ENCODE results near the gene ITGB7. TPM values are rescaled to one million over a fixed set of nuclear protein-coding genes. Genes with fewer than 3 reads are reported as not detected.

Gene ITGB7
- total and polyA plus RNA-seq, 9 of the 15 experiments (the other 6 are each of a cell fraction or from before 2014, with no cell fraction given) = 0.06 to 2.0 (median 0.67) TPM

DNA sequence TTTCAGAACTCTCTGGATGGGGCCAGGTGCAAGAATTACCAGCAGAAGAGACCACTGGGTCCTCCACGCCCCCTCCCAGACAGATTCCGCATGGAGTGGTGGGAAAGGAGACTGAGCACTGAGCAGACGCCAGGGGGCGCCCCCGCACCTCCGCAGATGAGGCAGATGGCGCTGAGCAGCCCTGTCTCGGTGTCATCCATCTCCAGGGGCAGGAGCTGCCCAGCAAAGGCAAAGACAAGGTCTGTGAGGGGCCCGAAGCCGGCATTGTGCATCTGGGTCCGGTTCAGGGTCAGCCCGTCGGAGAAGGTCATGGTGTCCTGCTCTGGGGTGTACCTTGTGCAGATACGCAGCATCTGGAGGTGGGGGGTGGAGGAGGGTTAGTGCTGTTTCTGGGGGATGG is 6.3 kb upstream of the ITGB7 start (continued):
- TF ChIP-seq BACH1 (tag; IDR thresholded peaks at IDR 0.05) (no peak), BCL6 (CRISPR knock-in tag; IDR thresholded peaks at IDR 0.05) (no peak), IFI16 (CRISPR knock-in tag; IDR thresholded peaks at IDR 0.05) (no peak), POLR3A (IDR thresholded peaks at IDR 0.05; ENCODE audit: borderline replicate concordance, extremely low read depth, insufficient read depth, insufficient read length) (no peak), ZBTB7A (IDR thresholded peaks at IDR 0.05; ENCODE audit: borderline replicate concordance, control insufficient read depth, low read depth, low read length) (peak; percentile 86; the same call in 1 of the 2 replicates), MECOM (CRISPR knock-in tag; IDR thresholded peaks at IDR 0.05) (0 out of 2 replicates have a peak, but pooled peaks have one; percentile 29), SAP30 (IDR thresholded peaks at IDR 0.05; ENCODE audit: borderline replicate concordance, insufficient read depth, low read depth, low read length, poor library complexity, severe bottlenecking) (no peak), ZNF133 (CRISPR knock-in tag; IDR thresholded peaks at IDR 0.05) (no peak), PTTG1 (tag; IDR thresholded peaks at IDR 0.05; ENCODE audit: low read depth) (no peak), ZC3H11A (IDR thresholded peaks at IDR 0.05; ENCODE audit: low read depth, low read length) (no peak), ZNF695 (CRISPR knock-in tag; IDR thresholded peaks at IDR 0.05) (no peak), ZNF184 (CRISPR knock-in tag; IDR thresholded peaks at IDR 0.05) (no peak), NFYB (IDR thresholded peaks at IDR 0.05; ENCODE audit: extremely low read depth, insufficient read length) (no peak), MCM3 (IDR thresholded peaks at IDR 0.05) (no peak), CXXC5 (CRISPR knock-in tag; IDR thresholded peaks at IDR 0.05) (peak; percentile 41; the same call in 1 of the 2 replicates), DMBX1 (CRISPR knock-in tag; IDR thresholded peaks at IDR 0.05; ENCODE audit: borderline replicate concordance) (no peak), FIP1L1 (IDR thresholded peaks at IDR 0.05; ENCODE audit: low read depth, low read length, poor library complexity, severe bottlenecking) (no peak), CAMTA2 (CRISPR knock-in tag; conservative IDR thresholded peaks at IDR 0.05) (no peak), ZNF644 (tag; IDR thresholded peaks at IDR 0.05; ENCODE audit: low read depth) (no peak)
- TF ChIP-seq, protein P1, sequence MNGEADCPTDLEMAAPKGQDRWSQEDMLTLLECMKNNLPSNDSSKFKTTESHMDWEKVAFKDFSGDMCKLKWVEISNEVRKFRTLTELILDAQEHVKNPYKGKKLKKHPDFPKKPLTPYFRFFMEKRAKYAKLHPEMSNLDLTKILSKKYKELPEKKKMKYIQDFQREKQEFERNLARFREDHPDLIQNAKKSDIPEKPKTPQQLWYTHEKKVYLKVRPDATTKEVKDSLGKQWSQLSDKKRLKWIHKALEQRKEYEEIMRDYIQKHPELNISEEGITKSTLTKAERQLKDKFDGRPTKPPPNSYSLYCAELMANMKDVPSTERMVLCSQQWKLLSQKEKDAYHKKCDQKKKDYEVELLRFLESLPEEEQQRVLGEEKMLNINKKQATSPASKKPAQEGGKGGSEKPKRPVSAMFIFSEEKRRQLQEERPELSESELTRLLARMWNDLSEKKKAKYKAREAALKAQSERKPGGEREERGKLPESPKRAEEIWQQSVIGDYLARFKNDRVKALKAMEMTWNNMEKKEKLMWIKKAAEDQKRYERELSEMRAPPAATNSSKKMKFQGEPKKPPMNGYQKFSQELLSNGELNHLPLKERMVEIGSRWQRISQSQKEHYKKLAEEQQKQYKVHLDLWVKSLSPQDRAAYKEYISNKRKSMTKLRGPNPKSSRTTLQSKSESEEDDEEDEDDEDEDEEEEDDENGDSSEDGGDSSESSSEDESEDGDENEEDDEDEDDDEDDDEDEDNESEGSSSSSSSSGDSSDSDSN (IDR thresholded peaks at IDR 0.05; ENCODE audit: borderline replicate concordance in 1 of 2, low read depth in 2 of 2, low read length in 2 of 2) = no peak
- TF ChIP-seq, protein P2, sequence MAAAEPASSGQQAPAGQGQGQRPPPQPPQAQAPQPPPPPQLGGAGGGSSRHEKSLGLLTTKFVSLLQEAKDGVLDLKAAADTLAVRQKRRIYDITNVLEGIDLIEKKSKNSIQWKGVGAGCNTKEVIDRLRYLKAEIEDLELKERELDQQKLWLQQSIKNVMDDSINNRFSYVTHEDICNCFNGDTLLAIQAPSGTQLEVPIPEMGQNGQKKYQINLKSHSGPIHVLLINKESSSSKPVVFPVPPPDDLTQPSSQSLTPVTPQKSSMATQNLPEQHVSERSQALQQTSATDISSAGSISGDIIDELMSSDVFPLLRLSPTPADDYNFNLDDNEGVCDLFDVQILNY (CRISPR knock-in tag; IDR thresholded peaks at IDR 0.05) = no peak
- TF ChIP-seq, protein P3, sequence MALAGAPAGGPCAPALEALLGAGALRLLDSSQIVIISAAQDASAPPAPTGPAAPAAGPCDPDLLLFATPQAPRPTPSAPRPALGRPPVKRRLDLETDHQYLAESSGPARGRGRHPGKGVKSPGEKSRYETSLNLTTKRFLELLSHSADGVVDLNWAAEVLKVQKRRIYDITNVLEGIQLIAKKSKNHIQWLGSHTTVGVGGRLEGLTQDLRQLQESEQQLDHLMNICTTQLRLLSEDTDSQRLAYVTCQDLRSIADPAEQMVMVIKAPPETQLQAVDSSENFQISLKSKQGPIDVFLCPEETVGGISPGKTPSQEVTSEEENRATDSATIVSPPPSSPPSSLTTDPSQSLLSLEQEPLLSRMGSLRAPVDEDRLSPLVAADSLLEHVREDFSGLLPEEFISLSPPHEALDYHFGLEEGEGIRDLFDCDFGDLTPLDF (CRISPR knock-in tag; IDR thresholded peaks at IDR 0.05) = no peak
- TF ChIP-seq, protein P4, sequence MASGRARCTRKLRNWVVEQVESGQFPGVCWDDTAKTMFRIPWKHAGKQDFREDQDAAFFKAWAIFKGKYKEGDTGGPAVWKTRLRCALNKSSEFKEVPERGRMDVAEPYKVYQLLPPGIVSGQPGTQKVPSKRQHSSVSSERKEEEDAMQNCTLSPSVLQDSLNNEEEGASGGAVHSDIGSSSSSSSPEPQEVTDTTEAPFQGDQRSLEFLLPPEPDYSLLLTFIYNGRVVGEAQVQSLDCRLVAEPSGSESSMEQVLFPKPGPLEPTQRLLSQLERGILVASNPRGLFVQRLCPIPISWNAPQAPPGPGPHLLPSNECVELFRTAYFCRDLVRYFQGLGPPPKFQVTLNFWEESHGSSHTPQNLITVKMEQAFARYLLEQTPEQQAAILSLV (tag; IDR thresholded peaks at IDR 0.05) = no peak
- TF ChIP-seq, protein P5, sequence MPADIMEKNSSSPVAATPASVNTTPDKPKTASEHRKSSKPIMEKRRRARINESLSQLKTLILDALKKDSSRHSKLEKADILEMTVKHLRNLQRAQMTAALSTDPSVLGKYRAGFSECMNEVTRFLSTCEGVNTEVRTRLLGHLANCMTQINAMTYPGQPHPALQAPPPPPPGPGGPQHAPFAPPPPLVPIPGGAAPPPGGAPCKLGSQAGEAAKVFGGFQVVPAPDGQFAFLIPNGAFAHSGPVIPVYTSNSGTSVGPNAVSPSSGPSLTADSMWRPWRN (IDR thresholded peaks at IDR 0.05; ENCODE audit: low read depth) = no peak
